RPMI7951 (cell line): ENCODE data around the gene FAM117B. TPM values are rescaled to one million over a fixed set of nuclear protein-coding genes. Genes with fewer than 3 reads are reported as not detected.
A peak's percentile ranks its signal among the peaks of the same experiment; 100 is the strongest.
"Not testable (repeated sequence)": the region's sequence is repeated elsewhere in the genome, so short reads cannot be mapped to it uniquely, and the experiment has no call there.

Source experiments
- DNase-seq: peaks from one replicate; pipeline ENCODE4 v3.0.0-alpha.2; 2012; ENCODE audit warnings: low read depth
- total RNA-seq: library from RNA; depleted of rRNA; stranded (reverse); fragments of >200 nt; shearing (Covaris generic); gene quantifications from 2 replicates; pipeline ENCODE4 v1.2.3, GENCODE V29; 2014

The FAM117B gene
- total RNA-seq, 1 experiment from 2014 or later = 1.9 TPM

- DNase-seq = no peak
These were observed 4.0 kb downstream of the FAM117B start for GRCh38 chr2:202638721-202639120.

GRCh38 chr2:202639231-202639630, 4.5 kb downstream of the FAM117B start:
- no peak for DNase-seq

GRCh38 chr2:202642567-202642966, 7.8 kb downstream of the FAM117B start:
- DNase-seq = no peak

GRCh38 chr2:202643012-202643858, 8.5 kb downstream of the FAM117B start:
- DNase-seq = no peak

GRCh38 chr2:202652119-202652518, 17.4 kb downstream of the FAM117B start:
- no peak for DNase-seq

- DNase-seq = no peak
These were observed 19.1 kb downstream of the FAM117B start for GRCh38 chr2:202653890-202654289.

GRCh38 chr2:202657876-202658275, 23.1 kb downstream of the FAM117B start:
- no peak for DNase-seq

GRCh38 chr2:202660796-202661195, 26.0 kb downstream of the FAM117B start:
- DNase-seq = no peak

GRCh38 chr2:202669841-202670240, 35.1 kb downstream of the FAM117B start:
- no peak for DNase-seq

GRCh38 chr2:202671317-202672035, 36.7 kb downstream of the FAM117B start:
- DNase-seq = no peak

- DNase-seq = not testable (repeated sequence)
These were observed 40.3 kb downstream of the FAM117B start for GRCh38 chr2:202675097-202675496.

- DNase-seq = no peak
These were observed 45.2 kb downstream of the FAM117B start for GRCh38 chr2:202679980-202680379.

- no peak for DNase-seq
These were observed 45.7 kb downstream of the FAM117B start for GRCh38 chr2:202680512-202680911.

- no peak for DNase-seq
These were observed 47.0 kb downstream of the FAM117B start for GRCh38 chr2:202681688-202682205.

- no peak for DNase-seq
These were observed 47.5 kb downstream of the FAM117B start for GRCh38 chr2:202682274-202682673.

GRCh38 chr2:202687276-202687675, 52.5 kb downstream of the FAM117B start:
- DNase-seq = peak; percentile 15

GRCh38 chr2:202689459-202689858, 54.7 kb downstream of the FAM117B start:
- no peak for DNase-seq

- DNase-seq = no peak
These were observed 55.1 kb downstream of the FAM117B start for GRCh38 chr2:202689898-202690297.

GRCh38 chr2:202690321-202690900, 55.6 kb downstream of the FAM117B start:
- no peak for DNase-seq

- DNase-seq = no peak
These were observed 58.7 kb downstream of the FAM117B start for GRCh38 chr2:202693503-202693902.

- DNase-seq = no peak
These were observed 60.4 kb downstream of the FAM117B start for GRCh38 chr2:202695166-202695565.
